Pulmonary artery endothelial cell (primary cell): ENCODE measurements around the gene ANKS6. TPM values are rescaled to one million over a fixed set of nuclear protein-coding genes. Genes with fewer than 3 reads are reported as not detected.
"Not testable (repeated sequence)": the region's sequence is repeated elsewhere in the genome, so short reads cannot be mapped to it uniquely, and the experiment has no call there.

Experiments
- DNase-seq: peaks from one replicate; pipeline ENCODE4 v3.0.0-alpha.2; 2011; ENCODE audit warnings: low read depth, low spot score
- total RNA-seq: library from RNA; depleted of rRNA; stranded (reverse); fragments of >200 nt; gene quantifications from 2 replicates; pipeline ENCODE4 v1.2.3, GENCODE V29; 2014

ANKS6 gene
- total RNA-seq, 1 donor from 2014 or later, result 13.5 TPM

DNA sequence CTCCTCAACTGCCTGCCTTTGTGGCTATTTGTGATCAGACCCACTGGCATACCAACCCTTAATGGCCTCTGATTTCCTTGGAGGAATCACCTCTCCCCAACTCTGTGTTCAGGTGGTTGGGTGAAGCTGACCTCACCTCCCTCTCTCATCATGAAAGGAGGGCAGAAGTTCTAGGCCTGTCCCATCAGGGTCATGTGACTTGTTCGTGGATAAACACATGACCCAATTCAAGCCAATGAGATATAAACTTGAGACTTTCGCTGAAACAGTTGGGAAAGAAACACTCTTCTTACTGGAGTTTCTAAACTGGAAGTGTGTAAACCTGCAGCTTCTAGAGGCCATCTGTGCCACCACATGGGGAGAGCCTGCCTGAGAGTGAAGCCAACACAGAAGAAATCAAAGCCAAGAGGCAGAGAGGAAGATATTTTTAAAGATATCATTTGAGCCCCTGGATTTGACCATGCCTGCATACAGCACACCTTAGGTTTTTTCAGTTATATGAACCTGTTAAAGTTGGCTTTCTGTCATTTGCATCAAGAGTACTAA is 93.4 kb downstream of the ANKS6 start:
- no peak for DNase-seq

DNA sequence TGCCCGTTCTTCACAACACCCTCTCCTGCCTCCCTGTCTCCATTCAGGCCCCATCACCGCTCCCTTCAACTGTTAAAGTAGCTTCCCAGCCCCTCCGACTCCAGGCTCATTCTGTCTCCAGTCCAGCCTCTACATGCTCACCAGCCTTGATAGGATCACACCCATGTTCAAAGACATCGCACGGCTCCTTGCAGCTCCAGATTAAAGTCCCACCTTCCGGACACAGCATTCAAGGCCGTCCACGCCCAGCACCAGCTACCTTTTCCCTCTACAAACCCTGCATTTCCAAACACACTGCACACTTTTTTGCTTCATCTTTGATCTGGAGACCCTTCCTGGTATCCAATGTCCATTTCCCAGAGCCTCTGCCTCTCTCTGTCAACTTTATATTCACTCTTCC is 94.0 kb downstream of the ANKS6 start:
- DNase-seq, result no peak

DNA sequence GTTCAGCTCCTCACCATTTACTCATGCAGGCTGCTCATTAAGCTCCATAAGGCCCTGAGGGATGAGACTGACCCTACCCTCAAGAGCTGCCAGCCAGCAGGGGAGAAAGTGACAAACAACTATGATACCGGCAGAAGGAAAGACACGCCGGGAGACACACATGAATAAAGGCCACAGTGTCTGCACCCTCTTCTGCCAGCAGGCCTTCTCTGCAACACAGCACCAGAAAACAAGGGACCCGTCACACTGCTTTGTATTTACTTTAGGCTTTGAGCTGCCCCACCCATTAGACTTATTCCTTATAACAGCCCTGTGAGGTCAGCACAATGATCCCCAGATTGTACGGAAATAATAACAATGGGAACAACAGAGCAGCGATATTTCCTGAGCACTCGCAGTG is 94.8 kb downstream of the ANKS6 start:
- no peak for DNase-seq

DNA sequence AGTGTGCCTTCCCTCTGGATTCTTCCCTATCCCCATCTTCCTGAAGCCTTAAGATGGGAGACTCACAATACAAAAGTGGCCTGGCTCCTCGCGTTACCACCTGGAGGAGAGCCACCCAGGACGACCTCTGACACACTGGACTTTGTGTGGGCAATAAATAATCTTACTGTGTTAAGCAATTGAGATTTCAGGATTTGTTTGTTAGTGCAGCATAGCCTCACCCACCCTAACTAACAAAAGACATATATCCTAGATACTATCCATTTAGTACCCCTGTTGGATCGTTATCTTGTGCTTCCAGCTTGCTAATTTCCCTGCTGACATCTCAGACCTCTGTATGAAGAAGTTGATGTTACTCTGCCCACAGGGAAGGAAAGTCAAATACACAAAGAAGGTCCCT is 95.6 kb downstream of the ANKS6 start:
- DNase-seq, result no peak

DNA sequence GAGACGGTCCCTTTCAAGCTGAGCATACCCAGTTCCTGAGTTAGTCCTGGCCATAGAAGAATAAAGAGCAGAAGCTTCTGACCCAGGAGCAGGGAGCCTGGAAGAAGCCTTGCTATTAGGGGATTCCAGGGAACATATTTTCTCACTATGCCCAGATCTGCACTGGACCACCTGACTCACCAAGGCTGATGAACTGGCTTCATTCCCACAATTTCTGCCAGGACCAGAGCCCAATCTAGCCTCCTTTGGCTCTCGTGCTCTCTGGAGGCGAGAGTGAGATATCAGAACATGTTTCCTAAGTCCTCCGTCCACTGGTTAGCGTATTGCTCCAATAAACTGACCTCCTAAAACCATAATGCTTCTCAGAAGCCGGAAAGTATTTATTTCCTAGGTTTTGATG is 97.5 kb downstream of the ANKS6 start:
- DNase-seq, result no peak

DNA sequence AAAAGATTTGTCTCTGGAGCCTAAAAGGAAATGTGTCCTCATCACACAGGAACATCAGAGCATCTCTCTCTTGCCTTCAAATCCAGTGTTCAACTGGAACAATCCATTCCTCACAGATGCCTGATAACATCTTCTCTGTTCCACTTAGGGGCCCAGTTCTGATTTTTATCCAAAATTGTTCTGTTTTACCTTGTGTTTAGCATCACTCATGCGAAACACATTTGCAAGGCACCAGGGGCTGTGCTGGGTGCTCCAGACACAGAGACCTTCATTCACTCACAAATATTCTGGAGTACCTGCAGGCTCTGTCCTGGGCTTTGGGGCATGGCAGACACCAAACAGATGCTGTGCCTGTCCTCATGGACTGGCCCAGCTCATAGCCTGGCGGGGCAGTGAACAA is 101.4 kb downstream of the ANKS6 start:
- DNase-seq, result no peak

DNA sequence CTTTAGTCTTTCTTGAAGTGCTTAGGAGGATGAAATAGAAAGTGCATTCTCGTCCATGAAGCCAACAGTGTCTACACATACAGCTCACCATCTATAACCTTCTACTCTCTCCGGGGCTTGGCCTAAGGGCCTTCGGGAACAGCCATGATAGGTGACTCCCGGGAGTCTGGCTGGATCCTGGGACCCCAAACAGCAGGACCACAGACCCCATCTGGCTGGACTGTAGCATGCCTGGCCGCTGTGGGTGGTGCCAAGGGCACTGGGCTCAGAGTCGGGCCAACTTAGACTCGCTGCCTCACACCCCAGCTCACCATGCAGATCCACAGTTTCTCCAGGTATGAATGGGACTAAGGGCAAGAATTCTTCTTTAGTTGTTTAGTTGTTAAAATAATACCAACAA is 104.0 kb downstream of the ANKS6 start:
- DNase-seq, result no peak

DNA sequence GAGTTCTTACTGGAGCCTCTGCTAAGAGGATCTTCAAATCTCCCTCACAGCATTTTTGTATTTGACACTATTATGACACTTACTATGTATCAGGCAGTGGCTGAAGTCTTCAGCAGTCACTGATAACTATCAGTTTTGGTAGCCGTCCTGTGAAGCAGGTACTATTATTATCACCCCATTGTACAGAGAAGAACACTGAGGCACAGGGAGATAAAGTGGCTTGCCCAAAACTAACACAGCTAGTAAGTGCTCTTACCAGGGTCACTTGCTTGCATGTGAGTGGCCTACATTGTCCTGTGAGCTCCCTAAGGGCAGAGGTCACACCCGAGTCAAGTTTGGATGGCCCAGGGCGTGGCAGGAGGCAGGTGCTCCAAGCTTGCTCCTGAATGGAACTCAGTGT is 104.5 kb downstream of the ANKS6 start:
- DNase-seq, result no peak

DNA sequence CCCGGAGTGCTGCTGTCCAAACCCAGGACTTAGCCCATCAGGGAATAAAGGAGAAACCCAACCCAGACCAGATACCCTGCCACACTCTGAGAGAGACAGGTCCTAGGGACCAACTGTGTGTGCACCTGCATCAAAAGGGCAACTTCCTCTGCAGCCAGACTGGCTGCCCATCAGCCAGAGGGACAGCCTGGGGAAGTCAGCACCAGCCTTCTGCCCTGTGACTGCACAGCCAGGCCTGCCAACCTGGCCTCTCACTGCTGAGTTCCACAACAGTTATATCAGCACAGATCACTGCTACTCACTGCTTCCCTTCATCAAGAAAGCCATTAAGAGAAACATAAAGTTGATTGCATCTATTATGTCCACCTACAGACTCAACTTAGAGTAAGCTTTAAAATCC is 105.7 kb downstream of the ANKS6 start:
- no peak for DNase-seq

DNA sequence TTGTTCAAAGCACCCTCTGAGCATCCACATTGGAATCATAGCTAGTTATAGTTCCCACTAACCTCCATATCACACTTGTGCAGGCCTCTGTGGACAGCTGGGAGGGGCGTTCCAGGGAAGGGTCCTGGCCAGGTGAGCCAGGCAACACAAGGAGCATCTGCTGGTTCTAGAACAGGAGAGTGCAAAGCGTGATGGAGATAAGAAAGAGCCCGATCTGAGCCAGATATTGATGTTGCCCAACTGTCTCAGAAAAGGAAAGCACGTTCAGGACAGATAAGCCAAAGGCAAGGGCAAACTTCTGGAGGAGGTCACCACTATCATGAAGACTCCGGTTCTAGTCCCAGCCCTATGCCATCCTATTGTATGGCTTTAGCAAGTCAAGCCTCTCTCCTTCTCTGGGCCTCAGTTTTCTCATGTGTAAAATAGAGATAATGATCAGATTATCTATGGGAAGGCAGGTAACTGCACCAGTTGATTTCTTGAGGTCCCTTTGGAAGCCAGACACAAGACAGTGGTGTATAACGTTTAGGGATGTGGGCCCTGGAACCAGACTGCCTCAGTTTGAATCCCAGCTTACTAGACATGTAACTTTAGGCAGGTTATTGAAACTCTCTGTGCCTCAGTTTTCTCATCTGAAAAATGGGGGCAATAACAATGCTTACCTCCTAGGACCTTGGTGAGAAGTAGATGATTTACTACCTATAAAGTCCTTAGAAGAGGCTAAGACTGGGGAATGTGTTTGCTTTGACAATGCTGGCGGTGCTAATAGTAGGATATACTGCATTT is 107.5 kb downstream of the ANKS6 start:
- DNase-seq, result no peak

DNA sequence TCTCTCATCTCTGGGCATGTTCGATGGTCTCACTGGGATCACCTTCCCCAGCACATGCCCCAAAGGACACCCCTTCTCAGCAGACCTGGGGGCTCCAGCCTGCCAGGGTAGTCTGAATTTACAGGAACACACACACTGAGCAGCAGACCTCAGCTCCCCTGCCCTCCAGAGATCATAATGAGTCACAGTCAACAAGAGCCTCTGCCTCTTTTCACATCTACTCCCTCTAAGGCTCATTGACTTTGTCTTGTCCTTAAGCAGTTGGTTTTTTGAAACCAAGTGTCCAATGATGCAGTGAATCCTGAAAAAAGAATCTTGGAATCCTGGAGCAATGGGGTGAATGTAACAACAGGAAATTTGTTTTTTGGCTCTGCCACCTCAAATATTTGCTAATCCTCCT is 108.4 kb downstream of the ANKS6 start:
- DNase-seq, result no peak

DNA sequence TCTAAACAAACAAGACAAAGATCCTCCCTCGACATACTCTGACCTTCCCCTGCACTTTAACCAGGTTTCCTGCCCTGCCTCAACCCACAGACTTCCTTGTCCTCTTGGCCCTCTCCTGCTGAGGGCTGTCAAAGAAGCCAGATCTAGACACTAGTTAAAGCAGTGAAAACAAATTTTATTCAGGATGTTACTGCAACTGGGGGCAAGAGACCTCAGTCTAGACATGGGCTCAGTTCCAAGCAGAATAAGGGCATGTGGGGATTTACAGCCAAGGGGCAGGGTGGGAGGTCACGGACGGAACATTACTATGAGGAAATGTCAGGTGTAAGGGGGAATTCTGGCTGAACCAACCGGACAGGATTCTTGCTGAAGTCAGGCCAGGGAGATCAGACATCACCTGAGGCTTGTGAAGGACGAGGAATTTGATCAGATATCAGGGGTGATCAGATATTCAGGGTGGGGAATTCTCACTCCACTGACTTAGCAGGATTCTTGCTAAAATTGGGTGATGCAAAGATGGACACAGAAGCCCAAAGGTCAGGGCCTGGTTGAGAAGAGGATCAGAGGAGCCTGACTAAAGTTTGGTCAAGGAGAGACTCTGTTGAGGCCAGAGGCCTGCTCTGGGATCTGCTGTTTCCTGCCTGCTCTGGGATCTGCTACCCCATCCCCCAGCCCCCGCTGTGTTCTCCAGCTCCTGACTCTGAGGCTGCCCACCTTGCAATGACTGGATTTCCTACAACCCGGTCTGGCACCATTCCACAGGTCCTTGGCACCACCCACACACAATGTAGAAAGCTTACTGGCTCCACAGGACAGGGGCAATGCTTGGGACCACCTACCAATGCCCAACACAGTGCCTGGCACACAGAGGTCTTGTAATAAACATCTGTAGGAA is 109.1 kb downstream of the ANKS6 start:
- no peak for DNase-seq

DNA sequence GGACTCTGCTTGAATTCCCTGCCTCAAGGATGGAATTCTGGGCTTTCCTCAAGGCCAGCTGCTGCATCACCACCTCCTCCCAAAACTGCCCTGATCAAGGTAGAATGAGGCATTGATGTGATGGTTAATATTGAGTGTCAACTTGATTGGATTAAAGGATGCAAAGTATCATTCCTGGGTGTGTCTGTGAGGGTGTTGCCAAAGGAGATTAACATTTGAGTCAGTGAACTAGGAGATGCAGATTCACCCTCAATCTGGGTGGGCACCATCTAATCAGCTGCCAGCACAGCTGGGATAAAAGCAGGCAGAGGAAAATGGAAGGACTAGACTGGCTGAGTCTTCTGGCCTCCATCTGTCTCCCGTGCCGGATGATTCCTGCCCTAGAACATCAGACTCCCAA is 111.5 kb downstream of the ANKS6 start:
- not testable (repeated sequence) for DNase-seq

Other genes with a start within 250 kb of the ANKS6 start
- gene GABBR2, start 87.6 kb downstream of the ANKS6 start, total RNA-seq, result 13.7 and 23.3 TPM in 2 replicates
- 0.74 and 1.2 TPM in 2 replicates for gene GALNT12, start 11.1 kb upstream of the ANKS6 start, total RNA-seq
- not detected in 2 replicates for gene COL15A1, start 147.4 kb upstream of the ANKS6 start, total RNA-seq